AG04449 (cell line): ENCODE data around the gene RECQL5.

Experiments
- CTCF ChIA-PET: fragments of 350-600 bp; formaldehyde crosslinking; extraction: SDS; loops from one replicate; lab custom pipeline; 2021; ENCODE audit warnings: antibody characterized with exemption; lab: Yijun Ruan, JAX
- POLR2A ChIA-PET: fragments of 400-600, 350-600 bp; formaldehyde crosslinking; extraction: SDS; loops from one replicate; lab custom pipeline; 2020; ENCODE audit warnings: antibody characterized with exemption, inconsistent platforms; lab: Yijun Ruan, JAX
- DNase-seq: peaks from one replicate; pipeline ENCODE4 v3.0.0-alpha.2; 2010; ENCODE audit warnings: low read depth, low spot score
- H3K4me3 ChIP-seq: 2 replicates; pipeline ENCODE4 v1.5.1; 2011; ENCODE audit warnings: low read depth, mild to moderate bottlenecking, control low read depth, low read length
- CTCF ChIP-seq: IDR thresholded peaks from one replicate; pipeline ENCODE4 v1.5.1; 2011; ENCODE audit warnings: mild to moderate bottlenecking, moderate library complexity, low read length, control low read depth, inconsistent platforms; ENCODE audit not compliant: insufficient read depth; ENCODE audit errors: missing control alignments

Gene RECQL5

DNA sequence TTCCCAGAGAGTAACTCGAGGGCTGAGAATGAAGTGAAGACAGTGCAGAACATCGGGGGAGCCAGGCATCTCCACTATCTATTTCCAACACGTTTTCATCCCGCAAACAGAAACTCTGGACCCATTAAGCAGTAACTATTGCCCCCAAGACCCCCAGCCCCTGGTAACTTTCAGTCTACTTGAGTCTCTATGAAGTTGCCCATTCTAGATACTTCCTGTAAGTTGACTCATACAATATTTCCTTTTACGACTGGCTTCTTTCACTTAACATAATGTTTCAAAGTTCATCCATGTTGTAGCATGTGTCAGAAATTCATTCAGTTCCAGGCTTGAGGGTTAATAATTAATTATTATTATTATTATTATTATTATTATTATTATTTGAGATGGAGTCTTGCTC, 59.9 kb downstream of the RECQL5 start:
- H3K4me3 ChIP-seq: no peak overlapping the region
- POLR2A ChIA-PET: interaction anchor here (0.7 kb wide), 1 partner anchor 36 kb away, joined by 3 read pairs; no protein-coding TSS in a partner anchor
- no peak for TF ChIP-seq CTCF
- CTCF ChIA-PET: interaction anchor here (0.7 to 1.2 kb wide), 2 partner anchors 19 to 143 kb away, joined by 3 read pairs; no protein-coding TSS in a partner anchor
- DNase-seq: no peak

GRCh38 chr17:75605790-75606189, 61.2 kb downstream of the RECQL5 start:
- H3K4me3 ChIP-seq: no peak overlapping the region
- ChIA-PET POLR2A (no interaction called here), CTCF (interaction anchor here (1.2 to 6.7 kb wide), 3 partner anchors 13 to 27 kb away, joined by 3 to 50 read pairs (median 3); partner anchors contain the start of gene SMIM5)
- DNase-seq: no peak
- TF ChIP-seq CTCF: no peak

- ChIA-PET POLR2A (interaction anchor here (0.7 kb wide), 1 partner anchor 63 kb away, joined by 3 read pairs; the partner anchor contains the start of genes RECQL5 and SAP30BP), CTCF (interaction anchor here (0.8 to 6.7 kb wide), 8 partner anchors 13 to 149 kb away, joined by 3 to 62 read pairs (median 4); partner anchors contain the start of gene SMIM5)
- H3K4me3 ChIP-seq: no peak overlapping the region
- TF ChIP-seq CTCF: no peak
- DNase-seq: no peak
Observed at GRCh38 chr17:75604034-75604695, 62.8 kb downstream of the RECQL5 start.

- ChIA-PET CTCF (interaction anchor here (0.8 to 6.7 kb wide), 8 partner anchors 13 to 150 kb away, joined by 3 to 62 read pairs (median 6); partner anchors contain the start of gene SMIM5), POLR2A (interaction anchor here (0.7 kb wide), 1 partner anchor 64 kb away, joined by 3 read pairs; the partner anchor contains the start of genes RECQL5 and SAP30BP)
- TF ChIP-seq CTCF: no peak
- DNase-seq: no peak
- no peak overlapping the region for H3K4me3 ChIP-seq
Observed at GRCh38 chr17:75603123-75603522, 63.8 kb downstream of the RECQL5 start.

- DNase-seq: no peak
- no peak for TF ChIP-seq CTCF
- ChIA-PET POLR2A (no interaction called here), CTCF (interaction anchor here (0.8 to 6.7 kb wide), 13 partner anchors 8 to 151 kb away, joined by 3 to 62 read pairs (median 7); partner anchors contain the start of gene SMIM5)
- no peak overlapping the region for H3K4me3 ChIP-seq
Observed at GRCh38 chr17:75602644-75603043, 64.3 kb downstream of the RECQL5 start.
